C4-2B (cell line): ENCODE measurements around the gene BABAM2.

ENCODE experiments used
- H3K27ac ChIP-seq: fragments of 450-650 bp; 2 replicates; pipeline ENCODE4 v1.5.1; 2017
- CTCF ChIP-seq: fragments of 450-650 bp; conservative IDR thresholded peaks from 2 replicates; pipeline ENCODE4 v1.5.1; 2017; ENCODE audit warnings: mild to moderate bottlenecking
- ZFX ChIP-seq: fragments of 450-650 bp; IDR thresholded peaks from 2 replicates; pipeline ENCODE4 v1.6.1; 2017

Gene BABAM2

GRCh38 chr2:28358668-28359201, 468.2 kb downstream of the BABAM2 start:
- H3K27ac ChIP-seq = no peak overlapping the region
- no peak for TF ChIP-seq ZFX
- TF ChIP-seq CTCF = no peak

GRCh38 chr2:28359222-28360057, 468.9 kb downstream of the BABAM2 start:
- no peak overlapping the region for H3K27ac ChIP-seq
- TF ChIP-seq CTCF (no peak), ZFX (no peak)

GRCh38 chr2:28360058-28360717, 469.7 kb downstream of the BABAM2 start:
- no peak for TF ChIP-seq ZFX
- no peak for TF ChIP-seq CTCF
- no peak overlapping the region for H3K27ac ChIP-seq

GRCh38 chr2:28360718-28361293, 470.3 kb downstream of the BABAM2 start:
- no peak overlapping the region for H3K27ac ChIP-seq
- TF ChIP-seq CTCF (no peak), ZFX (no peak)

- TF ChIP-seq CTCF (no peak), ZFX (no peak)
- no peak overlapping the region for H3K27ac ChIP-seq
Observed at GRCh38 chr2:28361991-28362710, 471.6 kb downstream of the BABAM2 start.

GRCh38 chr2:28362991-28363521, 472.5 kb downstream of the BABAM2 start:
- H3K27ac ChIP-seq = no peak overlapping the region
- TF ChIP-seq CTCF (no peak), ZFX (no peak)
